ENCODE results near the gene ERG. TPM values are rescaled to one million over a fixed set of nuclear protein-coding genes. Genes with fewer than 3 reads are reported as not detected.

Gene ERG
- total and polyA plus RNA-seq, 2 of the 8 experiments (the other 6 are each of a cell fraction or from before 2014, with no cell fraction given) = 1.0 to 3.0 TPM

DNA sequence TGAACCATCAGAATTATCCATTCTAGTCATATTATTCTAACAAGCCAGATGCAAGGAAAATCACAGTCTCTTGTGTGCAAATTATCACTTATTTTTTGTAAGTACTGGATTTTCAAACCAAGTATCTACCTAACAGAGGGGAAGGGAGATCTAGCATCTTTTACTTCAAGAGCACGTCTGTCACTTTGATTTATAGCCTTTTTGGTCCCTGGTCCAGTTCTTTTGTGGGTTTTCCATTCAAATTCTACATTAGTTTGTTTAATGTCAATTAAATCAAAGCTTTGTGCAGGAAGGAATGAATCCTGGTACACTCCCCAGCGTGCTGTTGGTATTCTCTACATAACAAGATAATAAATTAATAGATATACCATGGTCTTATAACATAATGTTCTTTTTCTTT is 43.6 kb downstream of the ERG start:
- Histone ChIP-seq H4K91ac (replicated peaks; ENCODE audit: insufficient read length, low read length) (no peak overlapping the region), H3K27me3 (replicated peaks in 1 of 4; ENCODE audit: control insufficient read depth in 3 of 4, extremely low read depth in 1 of 4, insufficient read depth in 3 of 4, low read length in 3 of 4) (peaks cover 0 to 12% (median 3%) of the 10 kb centered on the region in 4 experiments; a peak in 3 of 7 replicates), H3K27ac (ENCODE audit: low read depth, low read length) (no peak overlapping the region), H3K14ac (ENCODE audit: insufficient read length) (no peak overlapping the region), H2AK5ac (ENCODE audit: low read depth, low read length) (no peak overlapping the region), H3K4me2 (ENCODE audit: insufficient read depth in 1 of 2, low read depth in 2 of 2, low read length in 2 of 2) (no peak overlapping the region), H3K4ac (replicated peaks; ENCODE audit: insufficient read length, low read depth, low read length) (no peak overlapping the region), H2BK15ac (ENCODE audit: low read length) (no peak overlapping the region), H2BK12ac (ENCODE audit: low read depth, low read length) (no peak overlapping the region), H3K79me1 (ENCODE audit: low read depth, low read length) (no peaks in the 10 kb centered on the region), H4K20me1 (replicated peaks in 1 of 2; ENCODE audit: control insufficient read depth in 1 of 2, insufficient read depth in 2 of 2, low read length in 2 of 2) (no peaks in the 10 kb centered on the region), H3K56ac (replicated peaks; ENCODE audit: insufficient read length, low read depth, low read length) (no peak overlapping the region), H3K23ac (ENCODE audit: insufficient read length) (no peak overlapping the region), H3K9me3 (ENCODE audit: insufficient read depth in 2 of 2, low read depth in 1 of 2, low read length in 1 of 2) (no peaks in the 10 kb centered on the region), H3K4me1 (replicated peaks in 1 of 4; ENCODE audit: control insufficient read depth in 3 of 4, insufficient read depth in 4 of 4, low read length in 3 of 4) (no peaks in the 10 kb centered on the region; a peak in 2 of 7 replicates), H4K5ac (ENCODE audit: insufficient read length, low read depth, low read length) (no peak overlapping the region), H3K9ac (replicated peaks in 1 of 4; ENCODE audit: extremely low read depth in 1 of 4, low read depth in 3 of 4, low read length in 3 of 4) (no peak overlapping the region), H3K18ac (ENCODE audit: extremely low read depth, low read length) (no peak overlapping the region), H2BK120ac (replicated peaks; ENCODE audit: low read depth, low read length) (no peak overlapping the region), H2AFZ (ENCODE audit: low read length) (no peak overlapping the region), H4K8ac (ENCODE audit: extremely low read depth, insufficient read depth, low read length) (no peak overlapping the region), H3K79me2 (ENCODE audit: control insufficient read depth in 1 of 2, insufficient read depth in 2 of 2, low read length in 2 of 2) (no peaks in the 10 kb centered on the region), H2BK5ac (ENCODE audit: low read depth, low read length) (no peak overlapping the region), H3K4me3 (ENCODE audit: extremely low read depth in 1 of 4, insufficient read depth in 2 of 4, low read depth in 3 of 4, low read length in 4 of 4) (no peak overlapping the region), H3K23me2 (ENCODE audit: low read depth, low read length) (no peaks in the 10 kb centered on the region), H3K36me3 (ENCODE audit: control insufficient read depth in 2 of 4, insufficient read depth in 4 of 4, low read length in 3 of 4) (no peaks in the 10 kb centered on the region), H2BK20ac (ENCODE audit: low read length) (no peak overlapping the region)
- FAIRE-seq (no peak), DNase-seq (ENCODE audit: low read depth in 1 of 2, low spot score in 2 of 2) (no peak)
- CTCF ChIA-PET (ENCODE audit: partially characterized antibody) = interaction anchor here (0.6 to 0.8 kb wide), 2 partner anchors 215 to 796 kb away, joined by 3 read pairs; no protein-coding TSS in a partner anchor
- 84% methylated on average over 2 of the region's 2 CpGs; no CpG with 5 or more reads in 1 of the 2 experiments for WGBS, 2 experiments (ENCODE audit: extremely low coverage in 1 of 2, insufficient coverage in 1 of 2, insufficient read length in 1 of 2, insufficient replicate concordance in 2 of 2, low coverage in 1 of 2, low lambda C conversion rate in 2 of 2, missing lambda C conversion rate in 1 of 2)
- TF ChIP-seq RNF2 (IDR thresholded peaks at IDR 0.05; ENCODE audit: borderline replicate concordance, low read depth, low read length, missing control alignments, poor library complexity, severe bottlenecking) (no peak), YY1 (IDR thresholded peaks at IDR 0.05; ENCODE audit: low read depth, low read length) (no peak), KDM4A (IDR thresholded peaks at IDR 0.05; ENCODE audit: low read depth, low read length, severe bottlenecking) (no peak), ASH2L (IDR thresholded peaks at IDR 0.05; ENCODE audit: low read length) (no peak), MAFK (IDR thresholded peaks at IDR 0.05; ENCODE audit: low read depth, low read length) (no peak), KDM5A (IDR thresholded peaks at IDR 0.05; ENCODE audit: low read length) (no peak), CHD1 (IDR thresholded peaks at IDR 0.05; ENCODE audit: low read depth, low read length) (no peak)
- TF ChIP-seq, protein P1, sequence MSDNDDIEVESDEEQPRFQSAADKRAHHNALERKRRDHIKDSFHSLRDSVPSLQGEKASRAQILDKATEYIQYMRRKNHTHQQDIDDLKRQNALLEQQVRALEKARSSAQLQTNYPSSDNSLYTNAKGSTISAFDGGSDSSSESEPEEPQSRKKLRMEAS (IDR thresholded peaks at IDR 0.05) = no peak
- POLR2A ChIA-PET (ENCODE audit: partially characterized antibody) = no interaction called here

Data from H1 (cell line).